CD4-positive, alpha-beta T cell treated with Interleukin-10 for 1 hour (primary cell): ENCODE results near the gene TBX18.

Experiments
- DNase-seq: peaks from one replicate; pipeline ENCODE4 v3.0.0-alpha.2; 2020

The TBX18 gene

GRCh38 chr6:84743616-84744015, 20.8 kb downstream of the TBX18 start:
- DNase-seq, result no peak

- DNase-seq, result no peak
These were observed 24.0 kb downstream of the TBX18 start for GRCh38 chr6:84740385-84740784.

- no peak for DNase-seq
These were observed 24.6 kb downstream of the TBX18 start for GRCh38 chr6:84739866-84740208.

GRCh38 chr6:84738996-84739865, 25.2 kb downstream of the TBX18 start:
- DNase-seq, result no peak

GRCh38 chr6:84733889-84734288, 30.5 kb downstream of the TBX18 start:
- no peak for DNase-seq

GRCh38 chr6:84731901-84732300, 32.5 kb downstream of the TBX18 start:
- DNase-seq, result no peak

GRCh38 chr6:84731401-84731800, 33.0 kb downstream of the TBX18 start:
- no peak for DNase-seq

GRCh38 chr6:84728602-84729001, 35.8 kb downstream of the TBX18 start:
- no peak for DNase-seq

GRCh38 chr6:84719152-84719551, 45.2 kb downstream of the TBX18 start:
- DNase-seq, result no peak

GRCh38 chr6:84718038-84718955, 46.1 kb downstream of the TBX18 start:
- DNase-seq, result no peak

- no peak for DNase-seq
These were observed 55.3 kb downstream of the TBX18 start for GRCh38 chr6:84709121-84709520.

GRCh38 chr6:84707171-84707570, 57.2 kb downstream of the TBX18 start:
- no peak for DNase-seq

- DNase-seq, result no peak
These were observed 68.2 kb downstream of the TBX18 start for GRCh38 chr6:84696166-84696565.

- no peak for DNase-seq
These were observed 72.3 kb downstream of the TBX18 start for GRCh38 chr6:84691978-84692623.

GRCh38 chr6:84688141-84688873, 76.1 kb downstream of the TBX18 start:
- DNase-seq, result no peak

- no peak for DNase-seq
These were observed 77.0 kb downstream of the TBX18 start for GRCh38 chr6:84687431-84687830.

GRCh38 chr6:84685983-84686584, 78.3 kb downstream of the TBX18 start:
- peak; percentile 1 for DNase-seq

GRCh38 chr6:84681693-84682326, 82.6 kb downstream of the TBX18 start:
- no peak for DNase-seq

GRCh38 chr6:84675651-84676050, 88.7 kb downstream of the TBX18 start:
- DNase-seq, result no peak

- no peak for DNase-seq
These were observed 90.0 kb downstream of the TBX18 start for GRCh38 chr6:84674395-84674794.

- no peak for DNase-seq
These were observed 93.2 kb downstream of the TBX18 start for GRCh38 chr6:84671183-84671582.

GRCh38 chr6:84669945-84670344, 94.5 kb downstream of the TBX18 start:
- DNase-seq, result no peak
